Measurements from ENCODE around the gene KRAS.

Gene KRAS

DNA sequence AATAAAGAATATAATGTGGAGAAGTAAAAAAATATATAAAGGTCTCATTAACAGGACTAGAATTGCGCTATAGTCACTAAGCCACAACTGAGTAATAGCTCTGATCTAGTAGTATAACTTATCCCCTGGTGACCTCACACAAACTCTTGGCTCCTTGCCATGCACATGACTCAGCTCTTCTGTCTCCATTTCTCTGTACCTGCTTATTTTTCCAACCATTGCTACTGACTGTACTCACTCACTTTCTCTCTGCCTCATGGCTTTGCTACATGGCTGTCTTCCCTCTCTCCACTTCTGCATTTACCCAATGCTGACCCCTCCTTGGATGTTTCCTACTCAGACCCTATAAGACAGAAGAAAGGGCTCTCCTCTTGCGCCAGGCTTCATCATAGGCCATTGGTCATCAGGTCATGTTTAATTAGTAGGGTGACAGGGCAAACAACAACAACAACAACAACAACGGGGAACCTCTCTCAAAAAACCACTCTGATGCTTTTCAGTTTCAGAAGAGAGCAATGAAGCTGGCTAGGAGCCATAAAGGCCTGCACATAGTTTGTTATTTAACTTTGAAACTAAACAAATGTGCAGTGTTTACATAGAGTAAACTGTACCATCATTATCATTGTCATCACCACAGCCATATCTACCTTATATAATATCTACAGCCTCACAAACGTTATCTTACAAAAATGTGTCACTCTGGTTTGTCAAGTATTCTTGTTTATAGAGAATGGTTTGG, 25.6 kb upstream of the KRAS start:
- TF ChIP-seq SIN3A (IDR thresholded peaks at IDR 0.05; ENCODE audit: borderline replicate concordance, insufficient read depth, low read length) = no peak
- no peak for TF ChIP-seq TAF1 (IDR thresholded peaks at IDR 0.05; ENCODE audit: borderline replicate concordance, insufficient read depth, low read length)
- no peak for TF ChIP-seq POLR2AphosphoS5 (IDR thresholded peaks at IDR 0.05; ENCODE audit: low read depth, low read length)
- TF ChIP-seq REST (IDR thresholded peaks at IDR 0.05; ENCODE audit: insufficient read depth in 1 of 2, low read depth in 2 of 2, low read length in 2 of 2) = no peak
- no peak for TF ChIP-seq FOXP2 (optimal IDR thresholded peaks at IDR 0.05; ENCODE audit: borderline replicate concordance, extremely low read depth, extremely low read length, insufficient read depth)

GRCh38 chr12:25271486-25272098, 20.9 kb upstream of the KRAS start:
- TF ChIP-seq POLR2AphosphoS5 (IDR thresholded peaks at IDR 0.05; ENCODE audit: low read depth, low read length) (no peak), TAF1 (IDR thresholded peaks at IDR 0.05; ENCODE audit: borderline replicate concordance, insufficient read depth, low read length) (no peak), REST (IDR thresholded peaks at IDR 0.05; ENCODE audit: insufficient read depth in 1 of 2, low read depth in 2 of 2, low read length in 2 of 2) (no peak)

- TF ChIP-seq TAF1 (IDR thresholded peaks at IDR 0.05; ENCODE audit: borderline replicate concordance, insufficient read depth, low read length) (no peak), FOXP2 (optimal IDR thresholded peaks at IDR 0.05; ENCODE audit: borderline replicate concordance, extremely low read depth, extremely low read length, insufficient read depth) (no peak), REST (IDR thresholded peaks at IDR 0.05; ENCODE audit: insufficient read depth in 1 of 2, low read depth in 2 of 2, low read length in 2 of 2) (no peak), POLR2AphosphoS5 (IDR thresholded peaks at IDR 0.05; ENCODE audit: low read depth, low read length) (no peak), SIN3A (IDR thresholded peaks at IDR 0.05; ENCODE audit: borderline replicate concordance, insufficient read depth, low read length) (no peak)
These were observed 19.0 kb upstream of the KRAS start for GRCh38 chr12:25269701-25270100.

DNA sequence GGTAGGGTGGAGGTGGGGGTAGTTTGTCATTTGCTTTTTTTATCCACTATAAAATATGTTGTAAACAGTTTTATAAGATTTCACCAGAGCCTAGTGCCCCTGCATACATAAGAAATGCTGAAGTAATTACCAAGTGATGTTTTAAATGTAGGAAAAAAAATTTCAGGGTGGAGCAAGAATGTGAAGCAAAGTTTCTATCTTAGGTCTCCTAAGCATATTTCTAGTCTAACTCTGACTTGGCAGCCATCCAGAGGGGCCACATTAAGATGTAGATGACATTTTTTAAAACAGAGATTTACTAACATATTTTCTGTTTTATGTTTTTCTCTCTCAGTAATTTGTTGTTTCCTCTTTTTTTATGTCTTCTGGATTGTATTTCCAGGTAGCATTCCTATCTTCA, 15.8 kb upstream of the KRAS start:
- TF ChIP-seq REST (IDR thresholded peaks at IDR 0.05; ENCODE audit: insufficient read depth in 1 of 2, low read depth in 2 of 2, low read length in 2 of 2) (no peak), TAF1 (IDR thresholded peaks at IDR 0.05; ENCODE audit: borderline replicate concordance, insufficient read depth, low read length) (no peak), FOXP2 (optimal IDR thresholded peaks at IDR 0.05; ENCODE audit: borderline replicate concordance, extremely low read depth, extremely low read length, insufficient read depth) (no peak), SIN3A (IDR thresholded peaks at IDR 0.05; ENCODE audit: borderline replicate concordance, insufficient read depth, low read length) (no peak), POLR2AphosphoS5 (IDR thresholded peaks at IDR 0.05; ENCODE audit: low read depth, low read length) (no peak)

All from PFSK-1 (cell line).